BE2C (cell line): ENCODE results near the gene UCK2.
A peak's percentile ranks its signal among the peaks of the same experiment; 100 is the strongest.

Experiments
- DNase-seq: peaks from one replicate; pipeline ENCODE4 v3.0.0-alpha.2; 2020
- H3K27me3 ChIP-seq: fragments of 250-450 bp; sonication (Bioruptor Pico); 2 replicates; pipeline ENCODE4 v1.5.1; 2020; ENCODE audit warnings: mild to moderate bottlenecking
- H3K36me3 ChIP-seq: fragments of 250-450 bp; sonication (Bioruptor Pico); 2 replicates; pipeline ENCODE4 v1.5.1; 2020; ENCODE audit warnings: mild to moderate bottlenecking
- H3K4me1 ChIP-seq: fragments of 250-450 bp; sonication (Bioruptor Pico); 2 replicates; pipeline ENCODE4 v1.5.1; 2020
- H3K4me3 ChIP-seq: 2 replicates; pipeline ENCODE4 v1.5.1; 2011; ENCODE audit warnings: low read depth, low read length
- H3K9me3 ChIP-seq: fragments of 250-450 bp; sonication (Bioruptor Pico); 2 replicates; pipeline ENCODE4 v1.5.1; 2020
- CTCF ChIP-seq: IDR thresholded peaks from 2 replicates; pipeline ENCODE4 v1.5.1; 2012; ENCODE audit warnings: mild to moderate bottlenecking, low read depth, low read length

Gene UCK2

DNA sequence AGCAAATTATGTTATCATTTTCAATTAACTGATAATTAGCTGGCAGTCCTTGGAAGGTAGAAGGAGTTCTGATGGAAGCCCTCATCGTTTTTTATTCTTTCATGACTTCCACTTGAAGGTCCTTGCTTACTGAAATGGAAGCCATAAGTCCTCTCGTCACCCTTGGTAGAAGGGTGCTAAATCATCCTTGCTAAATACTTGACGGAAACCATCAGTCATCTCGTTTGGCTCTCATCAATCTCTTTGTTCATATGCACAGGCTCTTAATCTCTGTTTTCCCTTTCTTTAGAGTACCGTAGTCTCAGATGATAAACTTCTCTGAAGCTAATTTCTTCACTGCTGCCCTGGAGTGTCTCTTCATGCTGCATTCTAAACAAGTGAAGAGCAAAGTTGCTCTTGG lies 34.5 kb downstream of the UCK2 start:
- peaks cover 10% of the 10 kb centered on the region for H3K36me3 ChIP-seq
- DNase-seq = no peak
- no peaks in the 10 kb centered on the region for H3K9me3 ChIP-seq
- no peak overlapping the region for H3K4me3 ChIP-seq
- H3K27me3 ChIP-seq = no peaks in the 10 kb centered on the region
- TF ChIP-seq CTCF = no peak
- peaks cover 22% of the 10 kb centered on the region for H3K4me1 ChIP-seq

DNA sequence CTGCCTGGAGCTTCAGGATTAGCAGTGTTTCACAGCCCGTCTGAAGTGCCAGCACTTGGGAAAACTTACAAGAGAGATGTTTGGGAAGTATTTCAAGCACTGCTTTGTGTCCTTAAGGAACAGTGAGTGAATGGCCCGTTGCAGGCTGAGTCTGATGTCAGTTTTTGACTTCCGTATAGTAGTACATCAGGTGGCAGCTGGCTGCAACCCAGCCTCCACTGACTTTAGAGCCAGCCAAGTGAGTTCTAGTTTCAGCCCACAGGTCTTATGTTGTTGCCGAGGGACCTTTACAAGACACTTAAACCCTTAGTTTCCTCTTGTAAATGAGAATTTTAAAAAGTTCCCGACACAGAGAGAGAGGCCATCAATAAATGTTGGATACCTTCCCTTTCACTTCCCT lies 35.0 kb downstream of the UCK2 start:
- no peak overlapping the region for H3K4me3 ChIP-seq
- H3K4me1 ChIP-seq = peaks cover 21% of the 10 kb centered on the region
- no peak for DNase-seq
- peaks cover 10% of the 10 kb centered on the region for H3K36me3 ChIP-seq
- no peaks in the 10 kb centered on the region for H3K27me3 ChIP-seq
- no peak for TF ChIP-seq CTCF
- no peaks in the 10 kb centered on the region for H3K9me3 ChIP-seq

GRCh38 chr1:165863346-165863745 lies 35.9 kb downstream of the UCK2 start:
- H3K27me3 ChIP-seq = no peaks in the 10 kb centered on the region
- no peak for TF ChIP-seq CTCF
- H3K36me3 ChIP-seq = peaks cover 13% of the 10 kb centered on the region
- H3K4me3 ChIP-seq = no peak overlapping the region
- no peak for DNase-seq
- peaks cover 14% of the 10 kb centered on the region for H3K4me1 ChIP-seq
- H3K9me3 ChIP-seq = no peaks in the 10 kb centered on the region

GRCh38 chr1:165865633-165866340 lies 38.4 kb downstream of the UCK2 start:
- DNase-seq = no peak
- Histone ChIP-seq H3K27me3 (no peaks in the 10 kb centered on the region), H3K9me3 (no peaks in the 10 kb centered on the region), H3K4me1 (peaks cover 11% of the 10 kb centered on the region; the same call in 1 of the 2 replicates), H3K4me3 (no peak overlapping the region), H3K36me3 (peaks cover 16% of the 10 kb centered on the region)
- TF ChIP-seq CTCF = no peak

GRCh38 chr1:165869343-165869742 lies 41.9 kb downstream of the UCK2 start:
- no peaks in the 10 kb centered on the region for H3K27me3 ChIP-seq
- peaks cover 5% of the 10 kb centered on the region; the same call in 1 of the 2 replicates for H3K4me1 ChIP-seq
- H3K4me3 ChIP-seq = no peak overlapping the region
- H3K36me3 ChIP-seq = peaks cover 14% of the 10 kb centered on the region
- peak; percentile 30 for TF ChIP-seq CTCF
- H3K9me3 ChIP-seq = peaks cover 2% of the 10 kb centered on the region; the same call in 1 of the 2 replicates
- no peak for DNase-seq

DNA sequence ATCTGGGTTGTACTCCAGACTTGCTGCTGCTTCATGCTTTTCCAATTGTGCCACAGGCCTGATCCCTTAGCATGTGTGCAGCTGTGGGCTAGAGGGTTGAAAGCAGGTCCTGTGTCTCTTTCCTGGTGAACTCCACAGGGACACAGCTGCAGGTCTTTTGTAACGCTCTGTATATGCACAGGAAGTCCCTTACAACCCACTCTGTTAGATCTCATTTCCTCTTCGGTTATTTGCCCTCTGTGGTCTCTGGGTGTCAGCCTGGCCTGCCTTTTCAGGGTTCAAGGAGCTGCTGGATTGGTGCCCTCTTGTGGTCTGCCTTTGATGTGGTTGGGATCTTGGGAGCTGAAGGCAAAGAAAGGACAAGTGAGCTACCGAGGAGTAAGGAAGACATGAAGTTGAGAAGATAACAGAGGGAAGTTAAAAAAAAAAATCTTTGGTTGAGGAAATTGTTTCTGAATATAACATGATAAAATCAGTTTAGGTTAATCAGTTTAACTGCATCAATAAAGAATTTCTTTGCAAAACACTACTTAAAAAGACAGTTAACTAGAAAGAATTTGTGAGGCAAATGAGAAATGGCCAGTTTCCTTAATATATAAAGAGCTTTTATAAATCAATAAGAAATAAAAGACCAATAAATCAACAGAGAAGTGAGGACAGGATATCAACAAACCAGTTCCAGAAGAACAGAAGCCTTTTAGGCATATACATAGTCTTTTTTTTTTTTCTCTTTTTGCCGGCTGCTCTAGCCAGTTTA lies 44.1 kb downstream of the UCK2 start:
- H3K9me3 ChIP-seq = peaks cover 2% of the 10 kb centered on the region; the same call in 1 of the 2 replicates
- peaks cover 9% of the 10 kb centered on the region for H3K36me3 ChIP-seq
- H3K27me3 ChIP-seq = no peaks in the 10 kb centered on the region
- no peak for DNase-seq
- no peak overlapping the region for H3K4me3 ChIP-seq
- peaks cover 5% of the 10 kb centered on the region; the same call in 1 of the 2 replicates for H3K4me1 ChIP-seq
- peak; percentile 43 for TF ChIP-seq CTCF
